ENCODE data around the gene DLGAP3.
"Not testable (repeated sequence)": the region's sequence is repeated elsewhere in the genome, so short reads cannot be mapped to it uniquely, and the experiment has no call there.

Gene DLGAP3

DNA sequence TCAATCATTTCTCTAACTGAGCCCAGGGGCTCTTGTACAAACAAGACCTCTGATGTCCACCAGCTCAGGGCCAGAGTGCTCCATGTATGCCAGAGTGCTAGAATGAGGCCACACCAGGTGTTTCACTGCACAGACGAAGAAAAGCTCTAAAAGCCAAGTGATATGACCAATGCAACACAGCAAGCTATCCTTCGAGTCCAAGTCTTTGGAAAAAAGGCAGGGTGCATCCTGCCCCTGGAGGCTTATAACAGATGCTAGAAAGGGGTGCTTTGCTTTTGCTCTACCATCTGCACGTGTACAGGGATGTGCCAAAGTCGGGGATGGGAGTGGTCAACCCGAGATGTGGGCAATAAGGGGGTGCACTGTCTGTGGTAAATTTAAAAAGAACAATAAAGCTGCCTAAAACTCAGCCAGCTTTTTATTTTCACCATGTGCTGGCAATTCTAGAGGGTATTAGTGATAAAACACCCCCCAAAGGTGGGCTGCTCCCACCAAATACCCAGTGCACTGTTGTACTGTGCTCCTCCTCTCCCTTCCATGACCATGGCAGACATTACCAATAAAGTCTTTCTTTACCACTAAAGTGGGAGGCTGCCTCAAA lies 102.0 kb downstream of the DLGAP3 start:
- DNase-seq = no peak

DNA sequence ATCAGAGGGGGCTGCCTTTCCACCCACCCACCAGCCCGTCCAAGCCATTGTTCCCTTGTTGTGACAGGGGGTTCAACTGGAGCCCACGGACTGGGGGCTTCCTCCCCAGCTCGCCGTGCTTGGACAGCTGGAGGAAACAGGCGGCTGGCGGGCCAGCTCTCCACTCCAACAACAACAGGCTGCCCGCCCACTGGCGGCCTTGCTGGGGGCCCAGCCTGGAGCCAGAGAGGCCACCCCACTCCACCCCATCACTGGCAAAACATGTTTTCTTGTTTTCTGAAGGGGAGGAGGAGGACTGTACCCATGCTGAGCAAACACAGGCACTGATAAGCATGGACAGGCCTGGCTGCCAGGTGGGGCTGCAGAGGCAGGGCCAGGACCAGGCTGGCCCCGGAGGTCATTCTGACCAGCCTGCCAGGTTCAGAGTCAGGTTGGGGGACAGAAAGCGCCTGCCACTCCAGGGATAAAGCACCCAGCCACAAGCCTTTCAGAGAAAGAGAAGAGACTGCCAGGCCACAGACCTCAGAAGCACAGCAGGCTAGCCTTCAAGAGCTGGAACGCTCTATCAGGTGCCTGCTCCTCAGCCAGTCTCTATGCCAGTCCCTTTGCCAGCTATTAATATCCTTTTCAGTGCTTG lies 103.9 kb downstream of the DLGAP3 start:
- no peak for DNase-seq

DNA sequence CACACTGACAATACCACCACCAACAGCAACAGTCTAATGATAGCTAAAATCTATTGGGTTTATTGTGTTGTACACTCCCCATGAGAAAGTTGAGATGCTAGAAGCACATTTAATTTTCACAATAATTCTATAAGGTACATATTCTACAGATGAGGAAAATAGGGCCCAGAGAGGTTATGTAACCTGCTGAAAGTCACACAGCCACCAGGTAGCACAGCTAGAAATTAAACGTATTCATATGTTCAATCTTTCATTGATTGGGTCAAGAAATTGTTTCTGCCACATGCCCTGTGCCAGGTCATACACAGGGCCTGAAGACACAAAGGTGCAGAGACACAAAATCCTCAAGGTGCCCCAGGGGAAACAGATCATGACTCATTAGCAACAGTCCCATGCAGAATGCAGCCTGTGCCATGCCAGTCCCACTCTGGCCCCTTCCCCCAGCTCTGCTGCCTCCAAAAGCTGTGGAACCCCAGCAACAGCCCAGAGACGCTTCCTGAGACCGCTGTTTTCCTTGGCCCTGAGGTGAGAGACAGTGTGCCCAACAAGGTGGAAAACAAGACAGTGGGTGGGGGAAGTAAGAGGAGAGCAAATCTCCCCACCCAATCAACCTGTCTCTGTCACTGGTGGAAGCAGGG lies 104.5 kb downstream of the DLGAP3 start:
- no peak for DNase-seq

DNA sequence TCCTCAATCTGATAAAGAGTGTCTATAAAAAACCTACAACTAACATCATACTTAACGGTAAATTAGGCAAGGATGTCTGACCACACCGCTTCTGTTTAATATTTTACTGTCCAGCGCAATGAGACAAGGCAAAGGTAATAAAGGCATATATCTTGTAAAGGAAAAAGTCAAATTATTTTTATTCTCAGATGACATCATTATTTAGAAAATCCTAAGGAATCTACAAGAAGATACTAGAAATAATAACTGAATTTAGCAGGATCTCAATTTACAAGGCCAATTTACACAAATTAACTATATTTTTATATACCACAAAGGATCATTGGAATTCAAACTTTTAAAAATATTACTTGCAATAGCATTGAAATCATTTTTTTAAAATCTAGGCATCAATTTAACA lies 107.2 kb downstream of the DLGAP3 start:
- DNase-seq = no peak

DNA sequence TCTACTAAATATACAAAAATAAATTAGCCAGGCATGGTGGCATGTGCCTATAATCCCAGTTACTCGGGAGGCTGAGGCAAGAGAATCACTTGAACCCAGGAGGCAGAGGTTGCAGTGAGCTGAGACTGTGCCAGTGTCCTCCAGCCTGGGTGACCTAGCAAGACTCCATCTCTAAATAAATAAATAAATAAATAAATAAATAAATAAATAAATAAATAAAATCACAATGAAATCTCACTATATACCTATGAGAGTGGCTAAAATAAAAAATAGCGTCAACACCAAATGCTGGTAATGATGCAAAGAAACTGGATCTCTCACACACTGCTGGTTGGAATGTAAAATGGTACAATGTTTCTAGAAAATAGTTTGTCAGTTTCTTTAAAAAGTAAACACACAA lies 110.6 kb downstream of the DLGAP3 start:
- DNase-seq = not testable (repeated sequence)

DNA sequence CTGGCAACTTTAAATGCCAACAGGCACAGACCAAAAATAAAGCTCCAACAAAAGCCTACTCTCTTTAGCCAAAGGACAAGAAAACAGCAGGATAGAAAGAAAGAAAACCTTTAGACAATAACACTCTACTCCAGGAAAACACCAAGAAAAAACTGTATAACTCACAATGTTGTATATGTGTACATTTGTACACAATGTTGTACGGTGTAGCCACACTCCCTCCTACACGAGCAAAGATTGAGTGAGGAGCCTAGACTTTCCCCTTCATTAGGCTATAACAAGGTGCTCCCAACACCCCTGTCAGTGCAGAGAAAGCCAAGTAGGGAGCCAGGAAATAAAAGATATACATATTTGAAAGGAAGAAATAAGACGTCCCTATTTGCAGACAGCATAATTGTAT lies 112.7 kb downstream of the DLGAP3 start:
- no peak for DNase-seq

DNA sequence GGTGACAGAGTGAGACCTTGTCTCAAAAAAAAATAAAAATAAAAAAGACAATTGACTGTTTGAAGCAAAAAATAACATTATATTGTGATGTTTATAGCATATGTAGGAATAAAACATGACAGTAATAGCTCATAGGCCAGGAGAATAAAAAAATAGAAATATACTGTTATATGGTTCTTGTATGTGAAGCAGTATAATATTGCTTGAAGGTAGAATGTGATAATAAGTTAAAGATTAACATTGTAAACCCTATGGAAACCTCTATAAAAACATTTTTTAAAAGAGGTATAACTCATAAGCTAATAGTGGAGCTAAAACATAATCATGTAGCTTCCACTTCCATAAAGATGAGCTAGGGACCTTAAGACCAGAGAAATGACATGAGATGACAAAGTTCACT lies 113.1 kb downstream of the DLGAP3 start:
- no peak for DNase-seq

All from Kasumi-1 (cell line).